Rectal smooth muscle tissue (tissue), 1 donor: ENCODE data around the gene GPR171.
A peak's percentile ranks its signal among the peaks of the same experiment; 100 is the strongest.

Experiments used
- H3K27ac ChIP-seq: one replicate; pipeline ENCODE4 v1.7.0; 2013; ENCODE audit warnings: low read depth, low read length, inconsistent platforms
- H3K27me3 ChIP-seq: one replicate; pipeline ENCODE4 v1.7.0; 2013; ENCODE audit warnings: low read length; ENCODE audit not compliant: control insufficient read depth, insufficient read depth
- H3K36me3 ChIP-seq: one replicate; pipeline ENCODE4 v1.7.0; 2013; ENCODE audit warnings: low read length; ENCODE audit not compliant: control insufficient read depth, insufficient read depth
- H3K4me1 ChIP-seq: one replicate; pipeline ENCODE4 v1.7.0; 2013; ENCODE audit warnings: low read length; ENCODE audit not compliant: control insufficient read depth, insufficient read depth
- H3K4me3 ChIP-seq: one replicate; pipeline ENCODE4 v1.7.0; 2013; ENCODE audit warnings: low read length
- H3K9ac ChIP-seq: one replicate; pipeline ENCODE4 v1.7.0; 2013; ENCODE audit warnings: low read length

GPR171 gene

GRCh38 chr3:151226088-151226563, 23.1 kb upstream of the GPR171 start:
- Histone ChIP-seq H3K4me3 (no peak overlapping the region), H3K4me1 (peaks cover 10% of the 10 kb centered on the region), H3K27me3 (no peaks in the 10 kb centered on the region), H3K36me3 (no peaks in the 10 kb centered on the region), H3K27ac (no peak overlapping the region), H3K9ac (no peak overlapping the region)

- H3K9ac ChIP-seq: no peak overlapping the region
- no peaks in the 10 kb centered on the region for H3K36me3 ChIP-seq
- no peak overlapping the region for H3K4me3 ChIP-seq
- no peak overlapping the region for H3K27ac ChIP-seq
- H3K27me3 ChIP-seq: no peaks in the 10 kb centered on the region
- peaks cover 10% of the 10 kb centered on the region for H3K4me1 ChIP-seq
These were observed 22.3 kb upstream of the GPR171 start for GRCh38 chr3:151225040-151225975.

- peaks cover 10% of the 10 kb centered on the region for H3K4me1 ChIP-seq
- H3K4me3 ChIP-seq: no peak overlapping the region
- no peak overlapping the region for H3K27ac ChIP-seq
These were observed 21.4 kb upstream of the GPR171 start for GRCh38 chr3:151224268-151224866.

GRCh38 chr3:151219056-151219455, 16.0 kb upstream of the GPR171 start:
- Histone ChIP-seq H3K27ac (no peak overlapping the region), H3K9ac (no peak overlapping the region), H3K4me3 (no peak overlapping the region), H3K27me3 (no peaks in the 10 kb centered on the region), H3K4me1 (peaks cover 2% of the 10 kb centered on the region), H3K36me3 (no peaks in the 10 kb centered on the region)

More at GRCh38 chr3:151224268-151224866, 21.4 kb upstream of the GPR171 start:
- H3K9ac ChIP-seq: no peak overlapping the region
- H3K36me3 ChIP-seq: no peaks in the 10 kb centered on the region
- H3K27me3 ChIP-seq: no peaks in the 10 kb centered on the region

- Histone ChIP-seq H3K27ac (no peak overlapping the region), H3K4me3 (no peak overlapping the region), H3K9ac (no peak overlapping the region), H3K27me3 (no peaks in the 10 kb centered on the region), H3K4me1 (peaks cover 2% of the 10 kb centered on the region), H3K36me3 (peaks cover 2% of the 10 kb centered on the region)
These were observed 15.1 kb upstream of the GPR171 start for GRCh38 chr3:151218136-151218535.

- Histone ChIP-seq H3K9ac (no peak overlapping the region), H3K27ac (no peak overlapping the region), H3K27me3 (no peaks in the 10 kb centered on the region)
These were observed 13.9 kb upstream of the GPR171 start for GRCh38 chr3:151216641-151217607.

GRCh38 chr3:151214459-151214858, 11.4 kb upstream of the GPR171 start:
- H3K27me3 ChIP-seq: no peaks in the 10 kb centered on the region
- H3K36me3 ChIP-seq: peaks cover 2% of the 10 kb centered on the region
- H3K4me1 ChIP-seq: peaks cover 2% of the 10 kb centered on the region
- no peak overlapping the region for H3K4me3 ChIP-seq
- no peak overlapping the region for H3K27ac ChIP-seq
- H3K9ac ChIP-seq: no peak overlapping the region

More at GRCh38 chr3:151216641-151217607, 13.9 kb upstream of the GPR171 start:
- peaks cover 2% of the 10 kb centered on the region for H3K36me3 ChIP-seq
- no peak overlapping the region for H3K4me3 ChIP-seq
- peaks cover 2% of the 10 kb centered on the region for H3K4me1 ChIP-seq

GRCh38 chr3:151213881-151214280, 10.9 kb upstream of the GPR171 start:
- Histone ChIP-seq H3K4me3 (no peak overlapping the region), H3K36me3 (peaks cover 2% of the 10 kb centered on the region), H3K9ac (no peak overlapping the region), H3K27me3 (no peaks in the 10 kb centered on the region), H3K4me1 (peaks cover 2% of the 10 kb centered on the region), H3K27ac (no peak overlapping the region)

- peaks cover 2% of the 10 kb centered on the region for H3K4me1 ChIP-seq
- H3K36me3 ChIP-seq: peaks cover 2% of the 10 kb centered on the region
- no peak overlapping the region for H3K27ac ChIP-seq
- H3K27me3 ChIP-seq: no peaks in the 10 kb centered on the region
- no peak overlapping the region for H3K9ac ChIP-seq
- H3K4me3 ChIP-seq: no peak overlapping the region
These were observed 10.1 kb upstream of the GPR171 start for GRCh38 chr3:151213151-151213550.

- H3K9ac ChIP-seq: no peak overlapping the region
- H3K36me3 ChIP-seq: peaks cover 2% of the 10 kb centered on the region
- H3K27ac ChIP-seq: no peak overlapping the region
- no peaks in the 10 kb centered on the region for H3K4me1 ChIP-seq
- peak overlapping the region; percentile 2 for H3K4me3 ChIP-seq
- H3K27me3 ChIP-seq: no peaks in the 10 kb centered on the region
These were observed 7.8 kb upstream of the GPR171 start for GRCh38 chr3:151210676-151211381.

GRCh38 chr3:151209654-151210053, 6.6 kb upstream of the GPR171 start:
- Histone ChIP-seq H3K4me1 (no peaks in the 10 kb centered on the region), H3K4me3 (no peak overlapping the region), H3K9ac (no peak overlapping the region), H3K27me3 (no peaks in the 10 kb centered on the region), H3K27ac (no peak overlapping the region), H3K36me3 (peaks cover 2% of the 10 kb centered on the region)
